Nephron progenitor cell (in vitro differentiated cells): ENCODE measurements around the gene STX10.

Experiments
- DNase-seq: peaks from one replicate; pipeline ENCODE4 v3.0.0; 2021
- H3K27ac Mint-ChIP-seq: 2 replicates; pipeline ENCODE4 v1.8.0; 2021; ENCODE audit warnings: mild to moderate bottlenecking, moderate library complexity, mixed read lengths
- H3K27me3 Mint-ChIP-seq: 2 replicates; pipeline ENCODE4 v1.8.0; 2021; ENCODE audit warnings: mild to moderate bottlenecking, low read depth, mixed read lengths; ENCODE audit not compliant: poor library complexity
- H3K36me3 Mint-ChIP-seq: 2 replicates; pipeline ENCODE4 v1.8.0; 2021; ENCODE audit warnings: low read depth, mixed read lengths
- H3K4me1 Mint-ChIP-seq: 2 replicates; pipeline ENCODE4 v1.8.0; 2021; ENCODE audit warnings: mixed read lengths
- H3K4me3 Mint-ChIP-seq: 2 replicates; pipeline ENCODE4 v1.8.0; 2021; ENCODE audit warnings: mild to moderate bottlenecking, moderate library complexity, mixed read lengths
- H3K9me3 Mint-ChIP-seq: 2 replicates; pipeline ENCODE4 v1.8.0; 2021; ENCODE audit warnings: mild to moderate bottlenecking, moderate library complexity, mixed read lengths
- CTCF ChIP-seq: fragments of 200-600 bp; sonication (generic); IDR thresholded peaks from 2 replicates; pipeline ENCODE4 v1.5.0; 2021; ENCODE audit warnings: antibody characterized with exemption

The STX10 gene

GRCh38 chr19:13155472-13156359 lies 5.5 kb upstream of the STX10 start:
- H3K27ac Mint-ChIP-seq = peak overlapping the region; percentile 99
- H3K4me1 Mint-ChIP-seq = peaks cover 31% of the 10 kb centered on the region
- TF ChIP-seq CTCF = no peak
- peaks cover 14% of the 10 kb centered on the region for H3K27me3 Mint-ChIP-seq
- peaks cover 8% of the 10 kb centered on the region for H3K36me3 Mint-ChIP-seq
- H3K9me3 Mint-ChIP-seq = no peaks in the 10 kb centered on the region
- peak; percentile 89 for DNase-seq
- peak overlapping the region; percentile 96 for H3K4me3 Mint-ChIP-seq

GRCh38 chr19:13154911-13155471 lies 4.8 kb upstream of the STX10 start:
- peak; percentile 65 for DNase-seq
- peaks cover 14% of the 10 kb centered on the region for H3K27me3 Mint-ChIP-seq
- peaks cover 29% of the 10 kb centered on the region for H3K4me1 Mint-ChIP-seq
- peak overlapping the region; percentile 96 for H3K4me3 Mint-ChIP-seq
- no peaks in the 10 kb centered on the region for H3K9me3 Mint-ChIP-seq
- H3K27ac Mint-ChIP-seq = peak overlapping the region; percentile 99
- peaks cover 8% of the 10 kb centered on the region for H3K36me3 Mint-ChIP-seq
- no peak for TF ChIP-seq CTCF

- H3K9me3 Mint-ChIP-seq = no peaks in the 10 kb centered on the region
- H3K4me1 Mint-ChIP-seq = peaks cover 29% of the 10 kb centered on the region
- peak overlapping the region; percentile 99 for H3K27ac Mint-ChIP-seq
- peaks cover 8% of the 10 kb centered on the region for H3K36me3 Mint-ChIP-seq
- peak overlapping the region; percentile 96 for H3K4me3 Mint-ChIP-seq
- peaks cover 14% of the 10 kb centered on the region for H3K27me3 Mint-ChIP-seq
- peak; percentile 46 for DNase-seq
- no peak for TF ChIP-seq CTCF
These were observed 4.1 kb upstream of the STX10 start for GRCh38 chr19:13154241-13154778.

- Mint-ChIP-seq H3K4me1 (peaks cover 35% of the 10 kb centered on the region), H3K4me3 (peak overlapping the region; percentile 96)
- peak; percentile 48 for DNase-seq
These were observed 3.5 kb upstream of the STX10 start for GRCh38 chr19:13153569-13154240.

GRCh38 chr19:13152974-13153568 lies 2.9 kb upstream of the STX10 start:
- no peak for TF ChIP-seq CTCF
- peak overlapping the region; percentile 96 for H3K4me3 Mint-ChIP-seq
- peak; percentile 96 for DNase-seq
- H3K9me3 Mint-ChIP-seq = no peaks in the 10 kb centered on the region
- peak overlapping the region; percentile 99 for H3K27ac Mint-ChIP-seq
- peaks cover 8% of the 10 kb centered on the region for H3K36me3 Mint-ChIP-seq
- H3K27me3 Mint-ChIP-seq = peaks cover 18% of the 10 kb centered on the region
- peaks cover 33% of the 10 kb centered on the region for H3K4me1 Mint-ChIP-seq

More at GRCh38 chr19:13153569-13154240, 3.5 kb upstream of the STX10 start:
- peaks cover 8% of the 10 kb centered on the region for H3K36me3 Mint-ChIP-seq
- H3K27me3 Mint-ChIP-seq = peaks cover 14% of the 10 kb centered on the region
- H3K9me3 Mint-ChIP-seq = no peaks in the 10 kb centered on the region
- peak overlapping the region; percentile 99 for H3K27ac Mint-ChIP-seq
- TF ChIP-seq CTCF = no peak
